Peyer's patch (tissue), 4 donors: ENCODE data around the gene SPAG4. TPM values are rescaled to one million over a fixed set of nuclear protein-coding genes. Genes with fewer than 3 reads are reported as not detected.

Experiments
- DNase-seq, 3 donors: peaks; one replicate each; pipeline ENCODE4 v3.0.0-alpha.2; 2017 to 2019
- H3K27ac ChIP-seq, 4 donors: fragments of 200-600 bp; sonication (generic); one replicate each; pipeline ENCODE4 v1.5.1; 2016 to 2019
- H3K27me3 ChIP-seq, 2 donors: fragments of 200-600 bp; sonication (generic); one replicate each; pipeline ENCODE4 v1.5.1; 2019
- H3K36me3 ChIP-seq, 3 donors: fragments of 200-600 bp; sonication (generic); one replicate each; pipeline ENCODE4 v1.5.1; 2016 to 2019
- H3K4me1 ChIP-seq, 4 donors: fragments of 200-600 bp; sonication (generic); one replicate each; pipeline ENCODE4 v1.5.1; 2016 to 2019
- H3K4me3 ChIP-seq, 4 donors: fragments of 200-600 bp; sonication (generic); 1 replicate in 3 of 4; 2 replicates in 1 of 4; pipeline ENCODE4 v1.5.1; 2016 to 2019; ENCODE audit warnings: mild to moderate bottlenecking in 1 of 4
- H3K9me3 ChIP-seq, 4 donors: fragments of 200-600 bp; sonication (generic); one replicate each; pipeline ENCODE4 v1.5.1; 2016 to 2019; ENCODE audit warnings: mild to moderate bottlenecking in 1 of 4
- POLR2A ChIP-seq, 2 donors: fragments of 450-650 bp; IDR thresholded peaks; one replicate each; pipeline ENCODE4 v1.5.1; 2017; ENCODE audit warnings: antibody characterized with exemption in 2 of 2, mild to moderate bottlenecking in 2 of 2, moderate library complexity in 2 of 2
- total RNA-seq, 4 donors: library from RNA; depleted of rRNA; stranded (reverse); fragments of >200 nt; gene quantifications; one replicate each; pipeline ENCODE4 v1.1.0, GENCODE V29; 2016
- TF ChIP-seq, protein P1 (sequence below), 6 experiments: fragments of 450-650 bp in 4 of 6; fragments of 200-600 bp in 2 of 6; sonication (generic) in 1 of 6; IDR thresholded peaks; one replicate each; pipeline ENCODE4 v1.5.1; 2017 to 2019; ENCODE audit warnings: antibody characterized with exemption in 6 of 6, mild to moderate bottlenecking in 3 of 6, moderate library complexity in 1 of 6

The SPAG4 gene
- total RNA-seq, 4 donors from 2014 or later: 10.7 to 28.1 TPM; not detected in 2

DNA sequence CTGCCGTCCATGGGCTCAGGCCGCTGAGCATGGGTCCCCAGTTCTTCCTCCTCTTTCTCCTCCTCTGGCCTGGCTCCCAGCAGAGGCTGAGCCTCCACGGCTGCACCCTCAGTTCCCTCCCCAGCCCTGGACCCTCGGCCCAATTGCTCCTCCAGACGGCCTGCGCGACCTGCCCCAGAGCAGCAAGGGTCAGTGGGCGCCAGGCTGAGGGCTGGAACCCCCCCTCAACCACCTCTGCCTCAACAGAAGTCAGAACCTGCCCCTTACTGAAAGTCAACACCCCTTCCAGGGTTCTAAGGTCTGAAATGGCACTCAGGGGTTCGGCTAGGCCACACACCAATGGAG, 15.9 kb upstream of the SPAG4 start:
- H3K36me3 ChIP-seq: no peaks in the 10 kb centered on the region
- DNase-seq: no peak
- no peak for TF ChIP-seq POLR2A (IDR thresholded peaks at IDR 0.05)
- TF ChIP-seq, protein P1, sequence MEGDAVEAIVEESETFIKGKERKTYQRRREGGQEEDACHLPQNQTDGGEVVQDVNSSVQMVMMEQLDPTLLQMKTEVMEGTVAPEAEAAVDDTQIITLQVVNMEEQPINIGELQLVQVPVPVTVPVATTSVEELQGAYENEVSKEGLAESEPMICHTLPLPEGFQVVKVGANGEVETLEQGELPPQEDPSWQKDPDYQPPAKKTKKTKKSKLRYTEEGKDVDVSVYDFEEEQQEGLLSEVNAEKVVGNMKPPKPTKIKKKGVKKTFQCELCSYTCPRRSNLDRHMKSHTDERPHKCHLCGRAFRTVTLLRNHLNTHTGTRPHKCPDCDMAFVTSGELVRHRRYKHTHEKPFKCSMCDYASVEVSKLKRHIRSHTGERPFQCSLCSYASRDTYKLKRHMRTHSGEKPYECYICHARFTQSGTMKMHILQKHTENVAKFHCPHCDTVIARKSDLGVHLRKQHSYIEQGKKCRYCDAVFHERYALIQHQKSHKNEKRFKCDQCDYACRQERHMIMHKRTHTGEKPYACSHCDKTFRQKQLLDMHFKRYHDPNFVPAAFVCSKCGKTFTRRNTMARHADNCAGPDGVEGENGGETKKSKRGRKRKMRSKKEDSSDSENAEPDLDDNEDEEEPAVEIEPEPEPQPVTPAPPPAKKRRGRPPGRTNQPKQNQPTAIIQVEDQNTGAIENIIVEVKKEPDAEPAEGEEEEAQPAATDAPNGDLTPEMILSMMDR (IDR thresholded peaks at IDR 0.05): no peak
- no peaks in the 10 kb centered on the region for H3K27me3 ChIP-seq
- no peak overlapping the region for H3K4me3 ChIP-seq
- H3K9me3 ChIP-seq: no peaks in the 10 kb centered on the region
- no peak overlapping the region for H3K27ac ChIP-seq
- H3K4me1 ChIP-seq: peaks cover 0 to 18% (median 15%) of the 10 kb centered on the region in 4 donors

- H3K27me3 ChIP-seq: no peaks in the 10 kb centered on the region
- no peaks in the 10 kb centered on the region for H3K36me3 ChIP-seq
- no peaks in the 10 kb centered on the region for H3K9me3 ChIP-seq
- peak in 1 of 3 donors; percentile 46 for DNase-seq
- H3K4me1 ChIP-seq: peaks cover 0 to 18% (median 15%) of the 10 kb centered on the region in 4 donors
- H3K27ac ChIP-seq: peak overlapping the region in 1 of 4 donors; percentile 57
- H3K4me3 ChIP-seq: peak overlapping the region; percentile 26 to 63 (median 56)
- TF ChIP-seq POLR2A (IDR thresholded peaks at IDR 0.05): no peak
- TF ChIP-seq, protein P1 (IDR thresholded peaks at IDR 0.05): no peak
These were observed 15.2 kb upstream of the SPAG4 start for GRCh38 chr20:35600176-35600992.

GRCh38 chr20:35600993-35601973, 14.3 kb upstream of the SPAG4 start:
- H3K9me3 ChIP-seq: no peaks in the 10 kb centered on the region
- TF ChIP-seq, protein P1 (IDR thresholded peaks at IDR 0.05): peak in 5 of 6 experiments; percentile 6 to 55 (median 48)
- no peak for TF ChIP-seq POLR2A (IDR thresholded peaks at IDR 0.05)
- no peaks in the 10 kb centered on the region for H3K27me3 ChIP-seq
- H3K36me3 ChIP-seq: no peaks in the 10 kb centered on the region
- H3K4me1 ChIP-seq: peaks cover 0 to 18% (median 15%) of the 10 kb centered on the region in 4 donors
- peak; percentile 70 to 90 (median 82) for DNase-seq
- H3K4me3 ChIP-seq: peak overlapping the region; percentile 26 to 63 (median 56)
- peak overlapping the region in 1 of 4 donors; percentile 57 for H3K27ac ChIP-seq

GRCh38 chr20:35601990-35602389, 13.6 kb upstream of the SPAG4 start:
- Histone ChIP-seq H3K4me1 (peaks cover 0 to 18% (median 15%) of the 10 kb centered on the region in 4 donors), H3K27ac (peak overlapping the region in 1 of 4 donors; percentile 57), H3K36me3 (no peaks in the 10 kb centered on the region), H3K27me3 (no peaks in the 10 kb centered on the region), H3K4me3 (peak overlapping the region; percentile 26 to 63 (median 56)), H3K9me3 (no peaks in the 10 kb centered on the region)
- no peak for TF ChIP-seq POLR2A (IDR thresholded peaks at IDR 0.05)
- TF ChIP-seq, protein P1 (IDR thresholded peaks at IDR 0.05): no peak
- no peak for DNase-seq

DNA sequence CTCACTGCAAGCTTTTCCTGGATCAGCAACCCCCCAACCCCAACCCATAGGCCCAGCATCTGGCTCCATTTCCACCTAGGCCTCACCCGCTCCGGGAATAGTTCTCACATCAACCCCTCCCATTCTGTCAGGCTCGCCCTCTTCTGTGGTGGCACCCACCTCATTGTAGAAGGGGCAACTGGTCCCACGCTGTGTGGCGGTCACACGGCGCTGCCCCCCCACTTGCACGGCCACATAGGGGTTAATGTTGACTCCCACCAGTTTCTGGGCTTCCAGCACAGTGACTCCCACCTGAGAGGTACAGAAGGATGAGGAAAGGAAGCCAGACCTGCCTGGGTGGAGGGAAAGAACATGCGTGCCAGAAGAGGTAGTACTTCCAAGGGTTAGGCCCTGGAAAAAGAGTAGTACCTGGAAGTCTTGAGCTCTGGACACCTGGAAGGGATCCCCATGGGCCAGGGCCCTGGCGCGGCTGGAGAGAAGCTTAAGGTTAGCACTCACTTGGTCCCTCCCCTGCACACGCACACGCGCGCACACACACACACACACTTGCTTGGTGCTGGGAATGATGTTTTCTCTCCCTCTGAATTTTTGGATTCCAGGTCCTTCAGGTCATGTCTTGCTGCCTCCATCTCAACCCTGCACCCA, 12.7 kb upstream of the SPAG4 start:
- Histone ChIP-seq H3K4me1 (peaks cover 0 to 18% (median 15%) of the 10 kb centered on the region in 4 donors), H3K9me3 (no peaks in the 10 kb centered on the region), H3K27me3 (no peaks in the 10 kb centered on the region), H3K4me3 (no peak overlapping the region), H3K36me3 (no peaks in the 10 kb centered on the region), H3K27ac (no peak overlapping the region)
- TF ChIP-seq POLR2A (IDR thresholded peaks at IDR 0.05): no peak
- TF ChIP-seq, protein P1 (IDR thresholded peaks at IDR 0.05): no peak
- DNase-seq: peak in 1 of 3 donors; percentile 33
